ENCODE results near the gene ABCC1.
"Not testable (repeated sequence)": the region's sequence is repeated elsewhere in the genome, so short reads cannot be mapped to it uniquely, and the experiment has no call there.

ABCC1 gene

DNA sequence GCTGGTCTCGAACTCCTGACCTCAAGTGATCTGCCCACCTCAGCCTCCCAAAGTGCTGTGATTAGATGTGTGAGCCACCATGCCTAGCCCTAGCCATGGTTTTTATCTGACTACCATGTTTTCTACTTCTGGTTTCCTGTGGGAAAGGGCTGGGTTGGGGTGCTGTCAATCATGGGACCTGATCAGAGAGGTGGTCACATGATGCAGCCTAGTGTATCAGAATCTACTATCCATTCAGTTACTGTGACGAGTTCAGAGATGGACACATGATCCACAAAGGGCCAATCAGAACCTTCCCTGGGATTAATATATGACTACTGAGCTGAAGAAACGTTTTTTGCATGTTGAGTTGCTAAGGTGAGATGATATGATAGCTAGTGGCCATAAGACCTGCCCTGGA is 214.8 kb downstream of the ABCC1 start:
- DNase-seq = no peak

DNA sequence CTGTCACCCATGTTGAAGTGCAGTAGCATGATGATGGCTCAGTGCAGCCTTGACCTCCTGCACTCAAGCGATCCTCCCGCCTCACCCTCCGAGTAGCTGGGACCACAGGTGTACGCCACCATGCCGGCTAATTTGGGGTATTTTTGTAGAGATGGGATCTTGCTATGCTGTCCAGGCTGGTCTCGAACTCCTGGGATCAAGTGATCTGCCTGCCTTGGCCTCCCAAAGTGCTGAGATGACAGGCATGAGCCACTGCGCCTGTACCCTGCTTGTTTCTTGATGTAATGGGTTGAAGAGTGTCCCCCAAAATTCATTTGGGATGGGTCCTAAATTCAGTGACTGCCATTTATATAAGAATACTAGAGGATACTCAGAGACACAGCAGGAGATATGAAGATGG is 216.7 kb downstream of the ABCC1 start:
- DNase-seq = no peak

DNA sequence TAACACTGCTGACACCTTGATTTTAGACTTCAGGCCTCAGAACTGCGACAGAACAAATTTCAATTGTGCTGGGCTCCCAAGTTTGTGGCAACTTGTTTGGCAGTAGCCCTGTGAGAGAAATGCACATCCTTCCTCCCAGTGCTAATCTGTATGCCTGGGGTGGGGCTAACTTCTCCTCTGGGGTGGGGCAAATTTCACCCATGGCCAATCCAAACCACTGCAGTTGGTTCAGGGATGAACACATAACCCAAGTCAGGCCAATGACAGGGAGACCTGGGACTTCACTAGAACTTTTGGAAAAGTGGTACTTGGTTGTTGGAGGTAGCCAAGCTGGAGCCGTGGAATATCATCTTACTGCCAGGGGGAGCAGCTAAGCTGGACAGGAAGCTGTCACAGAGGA is 217.5 kb downstream of the ABCC1 start:
- no peak for DNase-seq

DNA sequence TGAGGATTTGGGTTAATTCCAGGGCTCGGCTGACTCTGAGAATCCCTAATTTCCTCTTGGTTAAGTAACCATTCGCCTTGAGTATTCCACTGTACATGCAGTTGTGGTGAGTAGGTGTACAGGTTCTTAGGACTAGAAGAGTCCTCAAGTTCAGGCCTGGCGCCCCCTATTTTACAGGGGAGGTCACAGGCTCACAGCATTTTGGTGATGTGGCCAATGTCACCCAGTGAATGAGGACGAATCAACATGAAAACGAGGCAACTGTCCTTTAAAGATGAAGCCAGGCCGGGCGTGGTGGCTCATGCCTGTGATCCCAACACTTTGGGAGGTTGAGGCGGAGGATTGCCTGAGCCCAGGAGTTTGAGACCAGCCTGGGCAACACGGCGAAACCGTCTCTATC is 218.5 kb downstream of the ABCC1 start:
- no peak for DNase-seq

DNA sequence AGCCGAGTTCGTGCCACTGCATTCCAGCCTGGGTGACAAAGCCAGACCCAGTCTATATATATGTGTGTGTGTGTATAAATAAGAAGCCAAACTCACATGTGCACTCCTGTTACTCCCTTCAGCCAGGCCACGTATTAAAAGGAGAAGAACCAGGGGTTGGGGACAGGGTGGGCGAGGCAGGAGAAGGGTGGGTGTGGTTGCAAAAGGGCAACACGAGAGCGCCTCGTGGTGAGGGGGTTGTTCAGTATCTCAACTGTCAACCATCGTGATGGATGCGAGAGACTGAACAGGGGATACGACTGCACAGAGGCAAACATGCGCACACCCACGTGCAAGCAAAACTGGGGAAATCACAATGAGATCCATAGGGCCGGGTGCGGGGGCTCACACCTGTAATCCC is 219.0 kb downstream of the ABCC1 start:
- no peak for DNase-seq

DNA sequence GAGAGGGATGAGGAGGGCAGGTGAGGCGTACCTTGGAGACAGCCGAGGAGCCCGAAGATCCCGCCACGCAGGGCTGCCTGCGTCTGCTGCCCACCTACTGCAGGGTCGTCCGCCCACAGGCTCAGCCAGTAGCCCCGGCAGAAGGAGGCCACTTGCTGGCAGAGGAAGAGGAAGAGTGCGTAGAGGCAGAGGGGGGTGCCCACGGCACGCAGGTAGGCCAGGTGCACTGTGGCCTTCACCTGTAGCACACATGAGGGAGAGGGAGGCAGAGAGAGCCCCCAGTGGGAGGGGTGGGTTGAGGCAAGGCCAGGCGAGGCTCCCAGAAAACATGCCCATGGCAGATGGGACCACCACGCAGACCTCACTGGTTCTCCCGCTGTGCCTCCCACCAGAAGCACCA is 220.2 kb downstream of the ABCC1 start:
- DNase-seq = no peak

DNA sequence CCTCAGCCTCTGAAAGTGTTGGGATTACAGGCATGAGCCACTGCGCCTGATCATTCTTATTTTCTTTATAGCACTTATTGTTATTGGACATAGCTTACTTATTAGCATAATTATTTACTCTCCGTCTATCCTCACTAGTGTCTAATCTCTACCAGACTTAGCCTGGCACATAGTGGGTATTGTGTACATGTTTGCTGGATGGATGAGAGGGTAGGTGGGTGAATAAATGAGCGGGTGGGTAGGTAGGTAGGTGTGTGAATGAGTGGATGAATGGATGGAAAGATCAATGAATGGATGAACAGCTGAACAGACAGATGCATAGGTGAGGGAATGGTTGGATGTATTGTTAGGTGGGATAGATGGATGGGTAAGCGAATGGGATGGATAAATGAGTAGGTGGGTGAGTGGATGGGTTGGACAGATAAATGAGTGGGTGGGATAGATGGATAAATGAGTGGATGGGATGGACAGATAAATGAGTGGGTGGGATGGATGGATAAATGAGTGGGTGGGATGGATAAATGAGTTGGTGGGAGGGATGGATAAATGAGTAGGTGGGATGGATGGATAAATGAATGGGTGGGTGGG is 222.0 kb downstream of the ABCC1 start:
- DNase-seq = no peak

DNA sequence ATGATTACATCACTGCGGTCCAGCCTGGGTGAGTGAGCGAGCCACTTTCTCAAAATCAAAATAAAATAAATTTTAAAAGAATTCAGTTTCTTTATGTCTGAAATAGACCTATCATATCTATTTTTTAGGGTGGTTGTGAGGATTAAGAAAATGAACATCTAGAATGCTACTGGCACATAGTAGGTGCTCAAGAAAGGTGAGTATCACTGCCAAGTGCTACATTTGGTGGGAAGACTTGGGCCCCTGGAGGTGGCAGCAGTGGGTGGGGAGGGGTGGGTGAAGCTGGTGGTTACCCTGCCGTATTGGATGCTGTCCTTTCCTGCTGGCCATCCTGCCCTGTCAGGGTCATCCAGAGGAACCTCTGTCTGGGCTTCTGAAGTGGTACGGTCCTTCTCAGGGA is 223.6 kb downstream of the ABCC1 start:
- DNase-seq = no peak

DNA sequence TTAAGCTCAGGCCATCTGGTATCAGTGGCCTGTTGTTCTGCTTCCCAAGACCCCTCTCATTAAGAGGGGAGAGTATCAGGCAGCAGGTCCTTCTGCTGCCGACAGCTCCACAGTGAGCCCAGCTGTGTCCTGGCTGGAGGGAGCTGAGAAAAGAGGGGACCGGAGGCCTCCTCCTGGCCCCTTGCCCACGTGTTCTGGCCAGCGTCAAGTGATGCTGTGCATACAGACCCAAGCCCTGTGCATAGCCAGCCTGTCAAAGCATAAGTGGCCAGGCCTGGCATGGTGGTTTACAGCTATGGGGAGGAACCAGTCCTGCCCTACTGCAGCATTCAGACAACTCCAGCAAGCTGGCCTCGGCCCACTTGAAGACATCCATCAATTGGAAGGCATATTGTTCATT is 225.9 kb downstream of the ABCC1 start:
- DNase-seq = no peak

DNA sequence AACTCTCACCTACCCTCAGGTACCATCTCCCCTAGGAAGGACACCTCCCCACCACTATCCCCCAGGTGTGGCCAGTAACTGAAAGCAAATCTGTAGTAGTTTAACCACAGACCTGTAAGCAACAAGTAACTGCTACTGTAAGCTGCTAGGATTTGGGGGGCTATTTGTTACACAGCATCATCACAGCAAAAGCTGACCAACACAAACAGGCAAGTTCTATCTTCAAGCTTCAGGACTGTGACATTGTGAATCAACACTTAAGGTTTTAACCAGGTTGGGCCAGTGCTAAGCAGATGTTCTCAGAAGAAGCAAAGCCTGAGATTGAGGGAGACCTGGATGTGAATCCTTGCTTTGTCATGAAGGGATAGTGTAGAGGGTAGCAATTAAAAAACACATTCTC is 226.9 kb downstream of the ABCC1 start:
- no peak for DNase-seq

DNA sequence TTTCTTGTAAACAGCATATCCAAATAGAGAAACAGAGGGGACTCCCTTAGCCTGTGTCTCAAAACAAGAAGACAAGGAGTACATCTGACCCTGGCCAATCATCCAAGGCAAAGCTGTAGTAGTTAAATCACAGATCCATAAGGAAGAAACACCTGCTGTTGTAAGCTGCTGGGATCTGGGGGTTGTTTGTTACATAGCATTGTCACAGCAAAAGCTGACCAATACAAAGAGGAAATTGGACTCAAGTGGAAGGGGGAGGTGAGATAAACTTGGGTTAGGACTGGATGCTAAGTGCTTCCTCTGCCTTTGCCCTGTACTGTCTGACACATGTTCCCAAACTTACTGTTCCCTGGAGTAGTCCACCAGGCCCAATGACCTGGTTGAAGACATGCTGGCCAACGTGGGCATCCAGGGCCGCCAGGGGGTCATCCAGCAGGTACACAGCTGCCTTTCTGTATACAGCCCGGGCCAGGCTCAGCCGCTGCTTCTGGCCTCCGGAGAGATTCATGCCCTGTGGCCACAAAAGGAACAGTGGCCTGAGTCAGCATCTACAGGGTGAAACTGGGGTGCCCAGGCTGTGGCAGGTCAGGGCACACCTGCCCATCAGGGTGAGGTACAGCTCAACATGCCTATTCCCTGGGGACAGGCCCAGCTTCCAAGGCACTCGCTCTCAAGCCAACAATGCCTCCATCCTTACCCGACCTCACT is 229.2 kb downstream of the ABCC1 start:
- DNase-seq = no peak

DNA sequence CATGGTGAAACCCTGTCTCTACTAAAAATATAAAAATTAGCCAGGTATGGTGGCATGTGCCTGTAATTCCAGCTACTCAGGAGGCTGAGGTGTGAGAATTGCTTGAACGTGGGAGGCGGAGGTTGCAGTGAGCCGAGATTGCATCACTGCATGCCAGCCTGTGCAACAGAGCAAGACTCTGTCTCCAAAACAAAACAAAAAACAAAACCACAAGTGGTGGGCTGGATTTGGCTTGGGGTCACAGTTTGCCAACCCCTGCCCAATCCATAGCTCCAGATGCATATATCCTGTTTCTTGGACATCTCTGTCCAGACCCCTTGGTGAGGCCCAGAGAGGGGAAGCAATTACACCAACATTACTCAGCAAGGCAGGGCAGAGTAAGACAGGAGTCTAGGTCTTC is 232.3 kb downstream of the ABCC1 start:
- DNase-seq = not testable (repeated sequence)

DNA sequence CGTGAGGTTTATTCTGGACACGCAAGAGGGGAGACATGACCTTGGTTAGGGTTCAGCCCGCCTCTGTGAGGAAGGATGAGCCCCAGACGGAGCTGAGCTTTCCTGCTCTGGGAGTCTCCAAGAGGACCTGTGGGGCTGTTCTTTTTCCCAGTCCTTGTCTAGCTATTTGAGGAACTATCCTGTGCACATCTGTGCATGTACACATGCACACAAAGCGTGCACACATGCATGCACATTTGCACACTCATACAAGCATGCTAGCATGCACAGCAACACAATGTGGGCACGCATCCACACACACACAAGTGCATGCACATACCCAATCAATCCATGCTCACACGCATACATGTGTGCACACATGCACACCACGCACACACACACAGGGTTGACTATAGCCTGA is 233.5 kb downstream of the ABCC1 start:
- no peak for DNase-seq

DNA sequence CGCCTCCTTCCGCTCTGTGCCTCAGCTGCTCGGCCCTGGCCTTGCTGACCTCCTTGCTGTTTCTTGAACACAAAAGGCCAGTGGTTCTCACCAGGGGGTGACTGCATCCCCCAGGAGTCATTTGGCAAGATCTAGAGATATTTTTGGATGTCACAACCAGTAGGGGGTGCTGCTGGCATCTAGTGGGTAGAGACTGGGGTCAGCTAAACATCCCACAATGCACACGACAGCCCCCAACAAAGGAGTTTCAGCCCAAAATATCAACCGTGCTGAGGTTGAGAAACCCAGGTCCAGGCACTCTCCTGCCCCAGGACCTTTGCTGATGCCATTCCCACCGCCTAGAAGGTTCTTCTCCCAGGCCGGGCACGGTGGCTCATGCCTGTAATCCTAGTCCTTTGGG is 234.1 kb downstream of the ABCC1 start:
- no peak for DNase-seq

DNA sequence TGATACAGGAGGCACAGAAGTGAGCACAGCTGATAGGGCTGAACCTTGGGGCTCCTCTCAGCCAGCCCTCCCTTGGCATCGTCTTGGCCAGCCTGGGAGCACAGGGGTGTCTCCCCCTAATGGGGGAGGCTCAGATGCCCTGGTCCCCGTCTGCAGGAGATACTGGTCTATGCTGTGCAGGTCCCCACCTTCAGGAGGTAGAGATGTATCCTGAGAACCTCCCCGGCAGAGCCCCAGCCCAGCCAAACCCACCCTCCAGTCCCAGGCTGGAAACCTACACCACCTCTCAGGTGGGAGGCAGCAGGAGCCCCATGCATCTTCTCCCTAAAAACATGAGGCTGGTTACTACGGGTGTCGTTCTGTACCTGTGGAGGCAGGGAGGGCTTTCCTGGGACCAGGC is 235.2 kb downstream of the ABCC1 start:
- DNase-seq = no peak

DNA sequence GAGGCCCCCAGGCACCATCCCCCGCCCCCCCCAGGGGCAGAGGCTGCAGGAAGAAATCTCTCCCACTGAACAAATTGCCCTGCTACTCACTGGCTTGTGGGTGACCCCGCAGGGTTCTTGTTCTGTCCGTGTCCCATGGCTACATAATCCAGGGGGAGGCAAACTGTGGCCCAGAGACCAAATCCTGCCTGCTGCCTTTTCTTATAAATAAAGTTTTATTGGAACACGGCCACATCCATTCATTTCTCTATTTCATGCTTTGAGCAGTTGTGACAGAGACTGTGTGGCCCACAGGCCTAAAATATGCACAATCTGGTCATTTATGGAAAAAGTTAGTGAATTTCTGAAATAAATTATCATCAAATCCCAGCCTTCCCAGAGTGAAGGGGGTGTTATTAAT is 235.7 kb downstream of the ABCC1 start:
- no peak for DNase-seq

DNA sequence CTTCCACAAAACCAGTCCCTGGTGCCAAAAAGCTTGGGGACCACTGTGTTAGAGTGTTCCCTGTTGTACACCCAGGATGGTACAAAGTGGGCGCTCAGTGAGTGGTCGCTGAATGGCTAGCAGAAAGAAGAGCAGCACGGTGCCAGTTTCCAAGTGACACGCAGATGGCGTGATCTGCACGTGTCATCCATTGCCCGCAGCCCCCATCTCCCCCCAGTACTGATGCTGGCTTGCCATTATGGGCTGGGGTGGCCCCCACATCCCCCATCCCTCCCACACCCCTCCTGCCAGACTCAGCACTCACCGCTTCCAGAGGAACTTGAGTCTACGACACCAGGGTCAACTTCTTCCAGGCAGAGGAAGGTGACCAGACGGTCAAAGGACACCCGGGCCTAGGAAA is 237.4 kb downstream of the ABCC1 start:
- no peak for DNase-seq

DNA sequence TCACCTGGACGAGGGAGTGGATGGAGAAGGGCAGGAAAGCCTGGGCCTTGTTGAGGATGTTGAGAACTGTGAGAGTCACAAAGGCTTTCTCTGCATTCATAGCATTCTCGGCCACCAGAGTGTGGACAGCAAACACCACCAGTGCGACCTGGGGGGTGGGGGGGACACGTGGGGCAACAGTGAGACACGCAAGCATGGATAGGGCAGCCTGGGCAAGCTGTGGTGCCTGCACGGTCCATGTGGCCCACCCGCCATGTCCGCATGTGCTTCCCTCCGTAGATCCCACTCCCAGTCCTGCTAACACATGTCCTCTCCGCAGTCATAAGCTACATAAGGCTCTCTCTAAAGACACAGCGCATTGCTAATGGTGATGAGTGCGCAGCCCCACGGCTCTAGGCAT is 239.4 kb downstream of the ABCC1 start:
- no peak for DNase-seq

DNA sequence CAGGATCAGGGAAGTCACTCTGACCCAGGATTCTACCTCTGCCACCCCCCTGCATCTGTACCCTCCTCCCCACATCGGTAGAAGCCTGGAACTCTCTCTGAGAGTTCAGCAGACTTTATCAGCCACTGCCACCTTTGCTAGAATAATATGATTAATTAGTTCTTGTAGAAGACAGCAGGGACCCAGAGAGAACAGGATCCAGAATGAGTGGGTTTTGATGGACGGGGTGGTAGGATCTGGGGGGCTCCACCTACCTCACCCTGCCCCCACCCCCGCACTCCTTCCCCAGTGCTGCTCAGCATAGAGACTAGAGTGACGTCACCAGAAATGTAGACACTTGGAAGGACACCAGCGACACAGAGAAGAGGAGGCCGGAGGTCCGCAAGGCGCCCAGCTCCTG is 240.4 kb downstream of the ABCC1 start:
- DNase-seq = no peak

DNA sequence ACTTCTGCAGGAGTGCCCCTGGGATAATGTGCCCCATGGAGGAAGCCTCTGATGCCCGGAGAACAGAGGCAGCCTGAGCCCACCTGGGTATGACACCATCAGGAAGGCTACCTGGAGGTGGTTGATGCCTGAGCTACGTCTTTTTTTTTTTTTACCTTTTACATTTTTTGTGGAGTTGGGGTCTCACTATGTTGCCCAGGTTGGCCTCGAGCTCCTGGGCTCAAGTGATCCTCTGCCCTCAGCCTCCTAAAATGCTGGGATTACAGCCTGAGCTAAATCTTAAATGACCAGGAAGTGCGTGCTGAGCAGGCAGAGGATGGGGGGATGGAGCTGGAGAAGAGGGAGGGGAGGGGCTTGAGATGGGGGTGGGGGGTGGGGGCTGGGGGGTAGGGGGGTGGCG is 241.1 kb downstream of the ABCC1 start:
- DNase-seq = no peak

DNA sequence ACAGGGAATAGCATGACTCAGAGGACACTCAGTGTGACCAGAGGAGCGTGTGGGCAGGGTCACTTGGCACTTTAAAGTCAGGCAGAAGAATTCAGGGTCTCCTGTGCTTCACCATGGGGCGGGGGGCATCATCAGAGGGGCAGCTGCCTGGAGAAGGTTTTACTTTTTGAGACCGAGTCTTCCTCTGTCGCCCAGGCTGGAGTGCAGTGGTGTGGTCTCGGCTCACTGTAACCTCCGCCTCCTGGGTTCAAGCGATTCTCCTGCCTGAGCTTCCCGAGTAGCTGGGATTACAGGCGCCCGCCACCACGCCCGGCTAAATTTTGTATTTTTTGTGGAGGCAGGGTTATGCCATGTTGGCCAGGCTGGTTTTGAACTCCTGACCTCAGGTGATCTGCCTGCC is 241.6 kb downstream of the ABCC1 start:
- not testable (repeated sequence) for DNase-seq

DNA sequence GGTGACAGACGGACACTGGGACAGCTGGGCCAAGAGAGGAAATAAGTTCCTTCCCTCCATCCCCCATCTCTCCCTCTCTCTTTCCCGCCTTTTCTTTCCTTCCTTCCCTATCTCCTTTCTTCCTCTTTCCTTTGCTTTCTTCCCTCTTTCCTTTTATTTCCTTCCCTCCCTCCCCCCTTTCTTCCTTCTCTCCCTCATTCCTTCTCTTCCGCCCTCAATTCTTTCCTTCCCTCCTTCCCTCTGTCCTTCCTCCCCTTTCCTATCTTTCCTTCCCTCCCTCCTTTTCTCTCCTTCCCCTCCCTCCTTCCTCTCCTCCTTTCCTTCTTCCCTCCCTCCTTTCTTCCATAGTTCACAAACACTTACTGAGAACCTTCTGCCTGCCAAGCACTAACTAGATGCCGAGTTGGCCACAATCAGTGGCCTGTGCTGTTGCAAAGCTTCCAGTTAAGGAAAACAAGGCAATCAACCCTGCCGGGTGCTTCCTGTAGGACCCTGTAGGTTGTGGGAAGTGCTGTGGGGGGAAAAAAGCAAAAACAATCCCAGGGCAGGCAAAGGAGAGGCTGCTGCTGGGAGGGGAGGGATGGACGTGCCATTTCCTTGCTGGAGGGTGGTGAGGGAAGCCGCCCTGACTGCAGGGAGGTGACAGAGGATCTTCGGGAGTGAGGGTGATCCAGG is 242.2 kb downstream of the ABCC1 start:
- DNase-seq = no peak

All from GOT3 (cell line).